NCI-H1417 treated with DMSO at 0.1 percent for 48 hours (cell line): Measurements from ENCODE around the gene FHIT.

Experiments
- DNase-seq: peaks from one replicate; lab custom pipeline; 2025; lab: John Stamatoyannopoulos, UW

Gene FHIT

GRCh38 chr3:60102154-60102553, 1149.1 kb downstream of the FHIT start:
- no peak for DNase-seq

- no peak for DNase-seq
These were observed 1149.6 kb downstream of the FHIT start for GRCh38 chr3:60101621-60102020.

GRCh38 chr3:60096403-60096802, 1154.8 kb downstream of the FHIT start:
- DNase-seq, result no peak

- DNase-seq, result no peak
These were observed 1155.3 kb downstream of the FHIT start for GRCh38 chr3:60095930-60096329.

- no peak for DNase-seq
These were observed 1155.7 kb downstream of the FHIT start for GRCh38 chr3:60095516-60095915.

- no peak for DNase-seq
These were observed 1156.8 kb downstream of the FHIT start for GRCh38 chr3:60094392-60094947.

- DNase-seq, result no peak
These were observed 1160.7 kb downstream of the FHIT start for GRCh38 chr3:60090548-60090947.

GRCh38 chr3:60086811-60087210, 1164.4 kb downstream of the FHIT start:
- no peak for DNase-seq

GRCh38 chr3:60085649-60086048, 1165.6 kb downstream of the FHIT start:
- no peak for DNase-seq

- DNase-seq, result no peak
These were observed 1169.7 kb downstream of the FHIT start for GRCh38 chr3:60081381-60082095.

GRCh38 chr3:60080648-60081047, 1170.6 kb downstream of the FHIT start:
- DNase-seq, result no peak

GRCh38 chr3:60079076-60079475, 1172.2 kb downstream of the FHIT start:
- DNase-seq, result no peak

GRCh38 chr3:60076331-60076730, 1174.9 kb downstream of the FHIT start:
- DNase-seq, result no peak

- DNase-seq, result no peak
These were observed 1177.3 kb downstream of the FHIT start for GRCh38 chr3:60073942-60074341.

- no peak for DNase-seq
These were observed 1178.0 kb downstream of the FHIT start for GRCh38 chr3:60073228-60073627.

GRCh38 chr3:60070366-60070765, 1180.9 kb downstream of the FHIT start:
- no peak for DNase-seq

GRCh38 chr3:60065227-60065868, 1185.9 kb downstream of the FHIT start:
- no peak for DNase-seq

- no peak for DNase-seq
These were observed 1186.8 kb downstream of the FHIT start for GRCh38 chr3:60064210-60065178.

- no peak for DNase-seq
These were observed 1194.8 kb downstream of the FHIT start for GRCh38 chr3:60056404-60056803.

GRCh38 chr3:60055765-60056164, 1195.5 kb downstream of the FHIT start:
- no peak for DNase-seq

- DNase-seq, result no peak
These were observed 1197.6 kb downstream of the FHIT start for GRCh38 chr3:60053526-60054265.

- DNase-seq, result no peak
These were observed 1202.8 kb downstream of the FHIT start for GRCh38 chr3:60048447-60048848.
